OCI-LY7 (cell line): Measurements from ENCODE around the gene ANO2.

Source experiments
- EZH2phosphoT487 ChIP-seq: fragments of 200-600 bp; sonication (generic); IDR thresholded peaks from 2 replicates; pipeline ENCODE4 v1.6.1; 2018; ENCODE audit warnings: low read depth, borderline replicate concordance, mild to moderate bottlenecking, mixed run types, antibody characterized with exemption, low read length, moderate library complexity, mixed read lengths
- TF ChIP-seq, protein P1 (sequence below): fragments of 200-600 bp; sonication (generic); conservative IDR thresholded peaks from 2 replicates; pipeline ENCODE4 v1.5.1; 2014; ENCODE audit warnings: mild to moderate bottlenecking, antibody characterized with exemption, low read length, moderate library complexity, mixed read lengths

DNA sequence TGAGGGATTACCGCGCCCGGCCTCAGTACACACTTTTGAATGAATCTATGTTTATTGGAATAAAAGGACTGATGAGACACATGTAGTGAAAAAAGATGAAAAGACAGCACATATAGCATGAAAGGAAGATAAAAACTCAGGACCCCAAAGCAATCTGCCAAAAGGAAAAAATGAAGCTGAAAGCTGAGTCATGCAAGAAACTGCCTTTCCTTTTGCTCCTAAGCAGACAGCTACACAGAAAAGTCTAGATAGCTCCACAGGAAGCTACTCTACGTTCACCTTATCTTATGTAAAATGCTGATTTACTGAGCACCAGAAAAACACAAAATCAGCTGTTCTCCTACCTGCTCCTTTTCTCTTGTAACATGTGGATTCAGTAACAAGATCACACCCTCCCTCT lies 384.8 kb downstream of the ANO2 start:
- TF ChIP-seq, protein P1, sequence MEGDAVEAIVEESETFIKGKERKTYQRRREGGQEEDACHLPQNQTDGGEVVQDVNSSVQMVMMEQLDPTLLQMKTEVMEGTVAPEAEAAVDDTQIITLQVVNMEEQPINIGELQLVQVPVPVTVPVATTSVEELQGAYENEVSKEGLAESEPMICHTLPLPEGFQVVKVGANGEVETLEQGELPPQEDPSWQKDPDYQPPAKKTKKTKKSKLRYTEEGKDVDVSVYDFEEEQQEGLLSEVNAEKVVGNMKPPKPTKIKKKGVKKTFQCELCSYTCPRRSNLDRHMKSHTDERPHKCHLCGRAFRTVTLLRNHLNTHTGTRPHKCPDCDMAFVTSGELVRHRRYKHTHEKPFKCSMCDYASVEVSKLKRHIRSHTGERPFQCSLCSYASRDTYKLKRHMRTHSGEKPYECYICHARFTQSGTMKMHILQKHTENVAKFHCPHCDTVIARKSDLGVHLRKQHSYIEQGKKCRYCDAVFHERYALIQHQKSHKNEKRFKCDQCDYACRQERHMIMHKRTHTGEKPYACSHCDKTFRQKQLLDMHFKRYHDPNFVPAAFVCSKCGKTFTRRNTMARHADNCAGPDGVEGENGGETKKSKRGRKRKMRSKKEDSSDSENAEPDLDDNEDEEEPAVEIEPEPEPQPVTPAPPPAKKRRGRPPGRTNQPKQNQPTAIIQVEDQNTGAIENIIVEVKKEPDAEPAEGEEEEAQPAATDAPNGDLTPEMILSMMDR: no peak
- TF ChIP-seq EZH2phosphoT487: no peak
